HG03469 (cell line): ENCODE results near the gene IER3.

Experiments
- ATAC-seq: cut with Tn5 transposase; IDR thresholded peaks from one replicate; pipeline ENCODE4 v1.9.1; 2021; ENCODE audit warnings: mild to moderate bottlenecking, moderate library complexity, moderate number of reproducible peaks; ENCODE audit not compliant: unreplicated experiment

The IER3 gene

DNA sequence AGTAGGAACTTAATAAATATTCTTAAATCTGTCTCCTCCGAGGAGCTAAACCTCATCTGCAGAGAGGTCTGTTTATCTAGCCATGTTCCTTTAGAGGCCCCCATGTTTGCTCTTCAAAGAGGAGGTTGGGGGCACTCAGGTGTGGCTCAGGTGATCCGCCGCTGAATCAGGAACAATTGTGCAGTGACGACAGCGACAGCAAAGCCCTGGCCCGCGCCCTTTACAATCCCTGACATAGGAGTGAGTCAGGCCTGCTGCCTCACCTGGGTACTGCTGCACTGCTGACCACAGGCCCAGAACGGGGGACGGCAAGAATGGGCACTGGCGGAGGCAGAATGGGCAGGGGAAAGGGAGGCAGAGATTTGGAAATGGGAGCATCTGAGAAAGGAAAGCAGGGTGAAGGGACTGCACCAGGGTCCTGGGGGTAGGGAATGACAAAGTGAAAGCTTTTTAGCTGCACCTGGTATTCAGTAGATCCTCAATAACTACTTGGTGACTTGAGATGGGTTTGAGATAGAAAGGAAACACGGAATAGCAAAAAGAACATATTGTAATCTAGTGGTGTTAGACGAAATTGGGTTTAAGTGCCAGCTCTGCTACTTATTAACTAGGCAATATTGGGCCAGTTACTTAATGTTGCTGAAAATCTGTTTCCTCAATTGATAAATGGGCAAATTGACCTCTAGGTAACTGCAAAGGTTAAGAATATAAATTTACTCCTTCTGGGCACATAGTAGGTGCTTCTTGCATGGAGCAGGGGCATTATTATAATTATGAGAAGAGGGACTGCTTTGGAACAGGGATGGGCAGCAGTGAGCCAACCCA, 5.4 kb upstream of the IER3 start:
- ATAC-seq: no peak

- no peak for ATAC-seq
Measured at GRCh38 chr6:30748851-30749540, 4.6 kb upstream of the IER3 start.

DNA sequence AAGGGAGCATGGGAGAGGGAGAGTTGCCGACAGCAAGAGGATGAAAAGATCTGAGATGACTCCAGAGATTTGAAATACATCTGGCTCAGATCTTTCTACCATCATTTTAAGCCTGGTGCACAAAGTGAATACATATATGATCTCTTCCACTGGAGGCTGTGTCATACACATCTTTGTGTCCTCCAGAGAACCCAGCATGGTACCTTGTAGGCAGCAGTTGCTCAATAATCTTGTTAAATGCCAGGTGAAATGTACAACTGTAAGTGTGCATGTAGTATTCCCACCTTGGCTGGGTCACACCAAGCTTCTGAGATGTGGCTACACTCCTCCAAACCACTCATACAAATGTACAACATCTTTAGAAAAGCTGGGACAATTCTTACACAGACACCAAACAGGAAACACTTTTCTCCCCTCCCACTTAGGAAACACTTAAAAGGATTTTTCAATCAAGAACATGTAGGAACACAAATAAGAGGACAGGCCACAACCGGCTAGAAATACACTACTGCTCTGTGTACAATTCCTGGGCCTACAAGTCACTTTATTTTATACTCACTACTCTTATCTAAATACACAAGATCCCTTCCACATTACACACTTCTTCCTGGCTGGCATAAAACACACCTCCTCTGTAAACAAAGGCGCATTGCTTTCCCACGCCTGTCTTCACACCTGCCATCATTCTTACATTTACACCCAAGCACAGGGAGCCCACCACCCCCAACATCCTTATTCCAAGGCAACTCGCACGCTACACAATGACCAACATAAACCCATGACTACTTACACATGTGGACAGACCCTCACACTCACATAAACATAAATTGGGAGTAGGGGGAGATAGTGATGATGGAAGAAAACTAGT, 3.8 kb upstream of the IER3 start:
- no peak for ATAC-seq

GRCh38 chr6:30747300-30747687, 2.9 kb upstream of the IER3 start:
- no peak for ATAC-seq

DNA sequence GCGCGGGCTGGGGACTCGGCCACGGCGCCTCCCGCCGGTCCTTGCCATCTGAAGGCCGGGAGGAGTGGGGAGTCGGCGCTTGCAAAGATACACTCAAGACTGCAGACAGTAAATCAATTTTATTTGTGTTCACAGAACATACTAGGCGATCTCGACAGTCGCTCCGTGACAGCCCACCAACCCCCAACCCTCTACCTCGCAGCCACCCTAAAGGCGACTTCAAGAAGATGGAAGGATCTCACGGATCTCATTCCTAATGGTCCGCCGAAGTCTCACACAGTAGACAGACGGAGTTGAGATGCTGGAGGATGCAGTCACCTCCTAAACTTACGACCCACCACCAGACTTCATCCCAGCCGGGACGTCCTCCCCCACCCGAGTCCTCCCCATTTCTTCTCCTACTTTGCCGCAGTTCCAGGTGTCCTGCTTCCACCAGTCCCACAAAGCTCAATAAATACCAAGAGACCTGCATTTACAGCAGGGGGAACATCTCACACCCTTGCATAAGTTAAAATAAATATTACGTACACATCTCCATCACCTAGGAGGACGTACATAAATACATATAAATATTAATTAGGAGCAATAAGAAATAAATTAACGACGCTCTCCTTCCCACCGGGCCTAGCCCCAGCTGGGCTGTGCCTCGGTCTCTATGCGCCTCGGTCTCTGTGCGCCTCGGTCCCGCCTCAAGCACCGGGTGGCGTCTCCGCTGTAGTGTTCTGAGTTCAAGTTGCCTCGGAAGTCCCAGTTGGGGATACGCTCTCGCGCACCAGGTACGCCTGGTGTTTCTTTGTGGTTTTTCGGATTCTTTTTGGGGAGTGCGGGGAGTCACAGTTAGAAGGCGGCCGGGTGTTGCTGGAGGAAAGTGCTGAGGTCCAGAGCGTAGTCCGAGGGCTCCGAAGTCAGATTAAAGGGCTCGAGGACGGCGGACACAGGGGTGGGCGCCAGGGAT, 971 bp downstream of the IER3 start:
- no peak for ATAC-seq

- no peak for ATAC-seq
Measured at GRCh38 chr6:30742316-30743098, 1.8 kb downstream of the IER3 start, which contains the start of gene FLOT1. Gene FLOT1, minus strand, starts transcription at chr6:30742687. Its CDS starts 498 bp downstream, at chr6:30742189.

- no peak for ATAC-seq
Measured at GRCh38 chr6:30741789-30742315, 2.5 kb downstream of the IER3 start.

DNA sequence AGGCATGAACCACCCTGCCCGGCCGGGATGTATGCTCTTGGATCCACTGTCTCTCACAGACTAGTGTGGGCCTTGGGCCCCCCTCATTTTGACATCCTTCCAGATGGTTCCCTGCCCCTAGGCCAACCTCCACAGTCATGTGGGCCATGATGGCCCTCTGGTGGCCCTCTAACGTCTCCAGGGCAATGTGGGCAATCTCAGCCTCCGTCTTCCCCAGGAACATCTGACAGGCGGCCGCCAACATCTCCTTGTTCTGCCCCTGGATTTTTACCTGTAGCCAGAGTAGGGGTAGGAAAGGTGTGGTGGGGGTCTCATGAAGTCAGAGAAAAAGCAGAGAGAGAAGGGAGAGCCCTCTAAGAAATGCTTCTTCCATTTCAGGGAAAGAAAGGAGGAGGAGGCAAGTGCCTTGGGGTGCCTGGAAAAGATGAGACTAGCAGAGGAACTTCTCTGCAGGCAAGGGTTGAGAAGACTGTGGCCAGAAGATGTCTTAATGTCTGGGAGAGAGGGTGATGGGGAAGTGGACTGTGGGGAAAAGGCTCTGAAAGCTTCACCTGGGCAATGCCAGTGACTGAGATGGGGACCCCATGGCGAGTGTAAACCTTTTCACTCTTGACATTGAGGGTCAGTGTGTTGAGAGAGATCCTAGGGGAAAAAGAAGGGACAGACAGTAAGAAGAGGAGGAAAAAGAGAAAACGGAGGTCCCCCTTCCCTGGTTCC, 3.1 kb downstream of the IER3 start:
- ATAC-seq: no peak

DNA sequence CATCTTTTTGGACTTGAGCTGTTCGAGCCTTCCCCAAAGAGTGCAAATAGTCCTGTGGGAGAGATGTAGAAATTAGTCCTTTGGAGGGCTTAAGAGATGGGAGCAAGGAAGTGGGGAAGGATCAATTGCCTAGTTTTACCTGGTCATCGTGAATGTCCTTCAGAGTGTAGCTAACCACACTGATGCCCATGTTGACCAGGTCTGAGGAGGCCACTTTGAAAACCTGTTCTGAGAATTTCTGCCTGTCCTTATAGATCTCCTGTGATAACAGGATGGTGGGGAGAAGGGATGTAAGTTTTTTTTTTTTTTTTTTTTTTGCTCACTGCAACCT, 3.8 kb downstream of the IER3 start:
- ATAC-seq: no peak

- no peak for ATAC-seq
Measured at GRCh38 chr6:30738532-30738931, 5.8 kb downstream of the IER3 start.

DNA sequence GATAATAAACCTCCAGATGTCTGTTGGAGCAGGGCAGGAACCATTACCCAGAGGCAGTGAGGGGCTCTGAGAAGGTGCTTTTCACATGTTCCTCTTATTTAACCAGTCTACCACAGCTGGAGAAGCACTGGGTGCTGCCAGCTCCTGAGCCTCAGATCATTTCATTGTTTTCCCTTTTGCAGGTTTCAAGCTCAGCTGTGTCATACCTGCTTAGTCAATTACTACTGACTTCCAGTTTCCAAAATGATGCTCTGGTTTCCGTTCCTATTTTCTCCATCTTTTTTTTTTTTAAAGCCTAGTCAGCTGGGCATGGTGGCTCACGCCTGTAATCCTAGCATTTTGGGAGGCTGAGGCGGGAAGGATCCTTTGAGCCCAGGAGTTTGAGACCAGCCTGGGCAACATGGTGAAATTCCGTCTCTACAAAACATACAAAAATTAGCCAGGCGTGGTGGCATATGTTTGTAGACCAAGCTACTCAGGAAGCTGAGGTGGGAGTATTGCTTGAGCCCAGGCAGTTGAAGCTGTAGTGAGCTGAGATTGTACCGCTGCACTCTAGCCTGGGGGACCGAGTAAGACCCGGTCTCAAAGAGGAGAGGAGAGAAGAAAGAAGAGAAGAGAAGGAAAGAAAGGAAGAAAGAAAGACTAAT, 8.6 kb downstream of the IER3 start:
- no peak for ATAC-seq

GRCh38 chr6:30732237-30732943, 12.0 kb downstream of the IER3 start:
- ATAC-seq: no peak

- no peak for ATAC-seq
Measured at GRCh38 chr6:30730601-30731435, 13.5 kb downstream of the IER3 start.

GRCh38 chr6:30727920-30728553, 16.3 kb downstream of the IER3 start:
- no peak for ATAC-seq

DNA sequence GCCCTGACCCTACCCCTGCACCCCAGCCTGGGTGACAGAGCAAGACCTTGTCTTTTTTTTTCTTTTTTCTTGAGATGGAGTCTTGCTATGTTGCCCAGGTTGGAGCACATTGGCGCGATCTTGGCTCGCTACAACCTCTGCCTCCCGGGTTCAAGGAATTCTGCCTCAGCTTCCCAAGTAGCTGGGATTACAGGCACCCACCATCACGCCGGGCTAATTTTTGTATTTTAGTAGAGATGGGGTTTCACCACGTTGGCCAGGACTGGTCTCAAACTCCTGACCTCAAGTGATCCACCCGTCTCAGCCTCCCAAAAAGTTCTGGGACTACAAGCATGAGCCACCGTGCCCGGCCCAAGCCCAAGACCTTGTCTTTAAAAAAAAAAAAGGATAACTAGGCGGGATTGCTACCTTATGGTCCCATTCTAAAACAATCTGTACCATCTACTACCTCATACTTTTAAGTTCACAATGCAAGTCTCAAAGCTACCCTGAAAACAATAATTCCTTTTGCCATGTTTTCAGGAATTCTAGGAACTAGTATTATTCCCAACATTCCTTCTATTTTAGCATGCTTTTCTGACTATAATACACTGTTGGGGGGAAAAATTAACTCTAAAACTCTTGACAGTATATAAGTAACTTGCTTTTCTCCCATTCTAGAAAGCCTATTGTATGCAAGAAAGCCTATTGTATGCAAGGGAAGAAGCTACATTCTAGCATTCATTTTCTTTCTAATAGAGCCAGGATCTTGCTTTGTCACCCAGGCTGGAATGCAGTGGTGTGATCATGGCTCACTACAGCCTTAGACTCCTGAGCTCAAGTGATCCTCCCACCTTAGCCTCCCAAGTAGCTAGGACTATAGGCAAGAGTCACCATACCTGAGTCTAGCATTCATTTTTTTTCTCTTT, 17.6 kb downstream of the IER3 start:
- no peak for ATAC-seq
